Brain microvascular endothelial cell (primary cell): ENCODE results near the gene MYO16.

Experiments used
- DNase-seq: peaks from one replicate; pipeline ENCODE4 v3.0.0-alpha.2; 2020
- H3K27ac ChIP-seq: fragments of 250-450 bp; sonication (Bioruptor Pico); 2 replicates; pipeline ENCODE4 v1.5.1; 2020; ENCODE audit warnings: mild to moderate bottlenecking, moderate library complexity
- H3K27me3 ChIP-seq: fragments of 250-450 bp; sonication (Bioruptor Pico); replicated peaks from 2 replicates; pipeline ENCODE4 v1.5.1; 2020; ENCODE audit warnings: mild to moderate bottlenecking
- H3K36me3 ChIP-seq: fragments of 250-450 bp; sonication (Bioruptor Pico); replicated peaks from 2 replicates; pipeline ENCODE4 v1.5.1; 2020; ENCODE audit warnings: mild to moderate bottlenecking
- H3K4me3 ChIP-seq: 2 replicates; pipeline ENCODE4 v1.5.1; 2011; ENCODE audit warnings: low read depth, mild to moderate bottlenecking, control low read depth, low read length, moderate library complexity
- in situ Hi-C: cut with HindIII; loops from 2 replicates; pipeline ENCODE4 v1.10.0; 2017; ENCODE audit warnings: low sequenced_read_pairs, low pct_ligation_motif_present
- TF ChIP-seq, protein P1 (sequence below): IDR thresholded peaks from 2 replicates; pipeline ENCODE4 v1.5.1; 2011; ENCODE audit warnings: low read depth, mild to moderate bottlenecking, moderate library complexity, low read length, control low read depth, inconsistent platforms; ENCODE audit errors: missing control alignments

Gene MYO16

DNA sequence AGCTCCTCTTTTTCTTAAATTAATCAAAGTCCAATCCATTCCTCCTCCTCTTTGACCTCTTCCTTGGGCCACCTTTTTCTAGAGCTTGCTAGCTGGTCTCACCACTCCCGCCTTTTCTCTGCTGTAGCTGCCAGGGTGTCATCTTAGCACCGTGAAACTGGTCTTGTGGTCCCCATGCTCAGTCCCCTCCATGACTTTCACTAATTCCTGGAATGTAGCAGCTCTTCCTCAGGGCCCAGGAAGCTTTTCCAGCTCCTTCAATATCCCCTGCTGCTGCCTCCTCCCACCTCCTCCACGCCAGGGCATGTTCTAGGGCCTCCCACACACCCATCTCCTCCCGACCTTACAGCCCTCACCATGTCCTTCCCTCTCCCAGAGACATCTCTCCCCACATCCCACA lies 222.2 kb downstream of the MYO16 start:
- H3K36me3 ChIP-seq, result no peaks in the 10 kb centered on the region
- no peak overlapping the region for H3K4me3 ChIP-seq
- DNase-seq, result no peak
- H3K27me3 ChIP-seq, result no peaks in the 10 kb centered on the region
- TF ChIP-seq, protein P1, sequence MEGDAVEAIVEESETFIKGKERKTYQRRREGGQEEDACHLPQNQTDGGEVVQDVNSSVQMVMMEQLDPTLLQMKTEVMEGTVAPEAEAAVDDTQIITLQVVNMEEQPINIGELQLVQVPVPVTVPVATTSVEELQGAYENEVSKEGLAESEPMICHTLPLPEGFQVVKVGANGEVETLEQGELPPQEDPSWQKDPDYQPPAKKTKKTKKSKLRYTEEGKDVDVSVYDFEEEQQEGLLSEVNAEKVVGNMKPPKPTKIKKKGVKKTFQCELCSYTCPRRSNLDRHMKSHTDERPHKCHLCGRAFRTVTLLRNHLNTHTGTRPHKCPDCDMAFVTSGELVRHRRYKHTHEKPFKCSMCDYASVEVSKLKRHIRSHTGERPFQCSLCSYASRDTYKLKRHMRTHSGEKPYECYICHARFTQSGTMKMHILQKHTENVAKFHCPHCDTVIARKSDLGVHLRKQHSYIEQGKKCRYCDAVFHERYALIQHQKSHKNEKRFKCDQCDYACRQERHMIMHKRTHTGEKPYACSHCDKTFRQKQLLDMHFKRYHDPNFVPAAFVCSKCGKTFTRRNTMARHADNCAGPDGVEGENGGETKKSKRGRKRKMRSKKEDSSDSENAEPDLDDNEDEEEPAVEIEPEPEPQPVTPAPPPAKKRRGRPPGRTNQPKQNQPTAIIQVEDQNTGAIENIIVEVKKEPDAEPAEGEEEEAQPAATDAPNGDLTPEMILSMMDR, result no peak
- no peak overlapping the region for H3K27ac ChIP-seq
- in situ Hi-C loops, result no loop called here

DNA sequence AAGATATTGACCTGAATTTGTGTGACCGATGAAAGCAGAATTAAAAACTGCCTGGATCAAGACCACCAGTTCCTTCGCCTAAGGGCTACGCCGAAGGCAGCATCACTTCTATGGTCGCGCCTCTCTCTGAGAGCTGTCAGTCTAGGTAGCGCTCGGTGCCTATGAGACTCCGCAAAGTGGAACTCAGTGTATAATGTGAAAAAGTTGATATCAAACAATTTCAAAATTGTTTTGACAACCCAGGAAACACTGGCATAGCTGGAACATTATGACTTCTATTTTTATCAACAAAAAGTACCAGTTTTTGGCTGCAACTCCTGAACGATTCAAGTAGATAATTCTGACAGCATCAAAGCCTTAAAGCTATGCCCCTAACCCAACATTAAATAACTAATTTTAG lies 223.6 kb downstream of the MYO16 start:
- H3K36me3 ChIP-seq, result no peaks in the 10 kb centered on the region
- no peaks in the 10 kb centered on the region for H3K27me3 ChIP-seq
- in situ Hi-C loops, result no loop called here
- no peak for DNase-seq
- no peak overlapping the region for H3K4me3 ChIP-seq
- TF ChIP-seq, protein P1, result no peak
- no peak overlapping the region for H3K27ac ChIP-seq

DNA sequence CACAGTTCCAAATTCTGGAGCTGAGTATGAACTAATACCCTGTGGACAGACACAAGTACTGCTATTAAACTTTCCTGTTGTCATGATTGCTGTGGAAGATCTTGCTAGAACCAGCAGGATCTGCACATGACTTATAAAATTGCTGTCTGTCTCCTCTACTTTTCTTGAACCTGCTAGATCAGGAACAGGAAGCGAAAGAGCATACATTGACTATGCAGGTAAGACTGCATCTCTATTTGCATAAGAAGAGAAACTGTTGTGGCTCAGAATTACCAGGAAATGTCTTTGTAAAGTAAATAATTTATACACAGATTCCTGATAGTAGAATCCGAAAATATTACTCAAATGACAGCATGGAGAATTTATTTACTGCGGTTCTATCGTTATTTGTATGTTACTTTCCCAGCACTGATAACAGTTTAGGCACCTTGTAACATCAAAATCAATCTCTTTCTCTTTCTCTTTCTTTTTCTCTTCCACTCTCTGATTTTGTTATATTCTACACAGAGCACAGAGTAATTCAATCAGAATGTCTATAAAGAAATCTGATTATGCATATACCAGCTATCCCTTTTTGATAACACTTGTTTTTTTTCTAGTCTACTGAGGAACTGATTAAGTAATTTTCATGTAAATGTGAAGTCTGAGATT lies 226.5 kb downstream of the MYO16 start:
- TF ChIP-seq, protein P1, result no peak
- in situ Hi-C loops, result no loop called here
- no peak overlapping the region for H3K4me3 ChIP-seq
- H3K36me3 ChIP-seq, result no peaks in the 10 kb centered on the region
- no peaks in the 10 kb centered on the region for H3K27me3 ChIP-seq
- H3K27ac ChIP-seq, result no peak overlapping the region
- DNase-seq, result no peak

DNA sequence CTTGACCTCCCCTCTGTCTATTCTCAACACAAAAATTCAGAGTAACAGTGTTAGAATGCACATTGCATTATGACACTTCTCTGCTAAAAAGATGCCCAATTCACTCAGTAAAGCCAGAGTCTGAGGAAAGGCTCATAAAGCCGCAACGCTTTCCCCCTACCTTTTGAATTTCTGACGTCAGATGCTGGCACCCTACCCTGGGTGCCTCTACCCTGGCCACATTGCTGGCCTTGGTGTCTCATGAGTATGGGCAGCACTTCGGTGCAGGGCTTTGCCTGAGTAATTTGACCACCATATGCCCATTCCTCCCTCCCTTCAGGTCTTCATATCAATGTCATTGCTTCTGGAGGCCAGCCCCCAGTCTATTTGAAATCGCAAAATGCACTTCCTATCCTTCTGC lies 229.3 kb downstream of the MYO16 start:
- Histone ChIP-seq H3K27me3 (no peaks in the 10 kb centered on the region), H3K4me3 (no peak overlapping the region), H3K27ac (peak overlapping the region; percentile 49), H3K36me3 (no peaks in the 10 kb centered on the region)
- TF ChIP-seq, protein P1, result no peak
- in situ Hi-C loops, result no loop called here
- no peak for DNase-seq

DNA sequence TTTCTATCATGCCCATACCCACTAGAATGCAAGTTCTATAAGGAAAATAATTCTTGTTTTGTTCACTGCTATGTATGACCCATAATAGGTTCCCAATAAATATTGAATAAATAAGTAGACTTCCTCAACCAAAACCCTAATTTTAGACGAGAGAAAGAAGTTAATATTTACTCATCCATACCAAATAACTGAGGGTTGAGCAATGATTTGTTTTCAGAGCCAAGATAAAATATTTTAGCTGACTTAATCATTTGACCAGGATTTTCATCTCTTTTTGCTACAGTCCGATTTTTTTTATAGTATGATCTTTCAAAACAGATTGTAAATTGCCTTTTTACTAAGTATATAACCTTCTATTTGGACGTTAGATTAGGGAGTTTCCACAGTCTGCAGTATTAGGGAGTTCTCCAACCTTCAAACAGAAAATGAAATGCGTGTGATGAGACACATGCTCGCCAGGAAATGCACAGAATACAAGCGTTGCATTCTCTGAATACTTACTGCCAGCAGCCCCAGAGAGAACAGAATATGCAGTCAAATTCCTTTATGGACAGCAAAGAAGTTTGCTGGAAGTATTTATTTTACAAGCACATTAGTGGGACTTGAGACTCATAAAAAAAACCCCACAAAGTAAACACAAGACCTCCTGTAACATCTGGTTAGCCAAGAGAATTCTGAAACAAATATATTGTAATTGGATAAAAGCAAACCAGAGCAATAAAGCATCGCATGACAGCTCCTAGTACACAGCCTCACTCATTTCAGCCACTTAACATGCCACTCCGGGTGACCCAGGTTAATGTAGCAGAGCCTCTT lies 230.0 kb downstream of the MYO16 start:
- TF ChIP-seq, protein P1, result no peak
- H3K27ac ChIP-seq, result peak overlapping the region; percentile 49
- H3K36me3 ChIP-seq, result no peaks in the 10 kb centered on the region
- H3K27me3 ChIP-seq, result no peaks in the 10 kb centered on the region
- peak overlapping the region; percentile 10 for H3K4me3 ChIP-seq
- peak; percentile 76 for DNase-seq
- in situ Hi-C loops, result no loop called here
